HepG2 (cell line): Measurements from ENCODE around the gene WDR62. TPM values are rescaled to one million over a fixed set of nuclear protein-coding genes. Genes with fewer than 3 reads are reported as not detected.

Experiments used
- CCDC6 ChIP-seq: sonication (generic); formaldehyde crosslinking; IDR thresholded peaks from 2 replicates; pipeline ENCODE4 v1.8.1; 2022; ENCODE audit warnings: mild to moderate bottlenecking, missing genetic modification reagents, moderate library complexity
- GTF3A ChIP-seq: sonication (generic); formaldehyde crosslinking; conservative IDR thresholded peaks from 2 replicates; pipeline ENCODE4 v1.4.0; 2020; ENCODE audit warnings: mild to moderate bottlenecking, missing genetic modification reagents
- PAXIP1 ChIP-seq: sonication (generic); formaldehyde crosslinking; conservative IDR thresholded peaks from 2 replicates; pipeline ENCODE4 v1.4.0; 2020; ENCODE audit warnings: mild to moderate bottlenecking, missing genetic modification reagents, moderate library complexity
- SRSF1 ChIP-seq: fragments of 200-400 bp; formaldehyde crosslinking; optimal IDR thresholded peaks from 2 replicates; pipeline ENCODE3; 2017; ENCODE audit warnings: mild to moderate bottlenecking, low read depth, low read length, moderate library complexity
- TARDBP ChIP-seq: sonication (generic); formaldehyde crosslinking; IDR thresholded peaks from 2 replicates; pipeline ENCODE4 v1.8.0; 2022; ENCODE audit warnings: mild to moderate bottlenecking, missing genetic modification reagents
- TGIF2 ChIP-seq: IDR thresholded peaks from 2 replicates; pipeline ENCODE4 v1.6.1; 2016; ENCODE audit warnings: control low read depth, missing compliant biosample characterization
- XBP1 ChIP-seq: sonication (generic); formaldehyde crosslinking; IDR thresholded peaks from 2 replicates; pipeline ENCODE4 v1.5.0; 2020; ENCODE audit warnings: missing genetic modification reagents
- YEATS4 ChIP-seq: sonication (generic); formaldehyde crosslinking; IDR thresholded peaks from 2 replicates; pipeline ENCODE4 v1.4.0; 2020; ENCODE audit warnings: missing genetic modification reagents, borderline replicate concordance
- ZBTB38 ChIP-seq: sonication (generic); formaldehyde crosslinking; IDR thresholded peaks from 2 replicates; pipeline ENCODE4 v1.5.1; 2020; ENCODE audit warnings: mild to moderate bottlenecking, missing genetic modification reagents
- ZBTB7B ChIP-seq: sonication (generic); formaldehyde crosslinking; IDR thresholded peaks from 2 replicates; pipeline ENCODE4 v1.4.0; 2020; ENCODE audit warnings: missing genetic modification reagents
- ZNF512B ChIP-seq: sonication (generic); formaldehyde crosslinking; IDR thresholded peaks from 2 replicates; pipeline ENCODE4 v1.5.1; 2020; ENCODE audit warnings: missing genetic modification reagents, mild to moderate bottlenecking, borderline replicate concordance
- ZNF598 ChIP-seq: sonication (generic); formaldehyde crosslinking; IDR thresholded peaks from 2 replicates; pipeline ENCODE4 v1.5.1; 2020; ENCODE audit warnings: mild to moderate bottlenecking, missing genetic modification reagents, borderline replicate concordance
- ZNF614 ChIP-seq: IDR thresholded peaks from 2 replicates; pipeline ENCODE4 v1.6.1; 2018; ENCODE audit warnings: missing biosample characterization, missing genetic modification reagents, inconsistent platforms, borderline replicate concordance
- ZNF644 ChIP-seq: IDR thresholded peaks from 2 replicates; pipeline ENCODE4 v1.6.1; 2016; ENCODE audit warnings: low read depth
- ZNF772 ChIP-seq: sonication (generic); formaldehyde crosslinking; IDR thresholded peaks from 2 replicates; pipeline ENCODE4 v1.5.0; 2020; ENCODE audit warnings: mild to moderate bottlenecking, missing genetic modification reagents
- ZSCAN30 ChIP-seq: sonication (generic); formaldehyde crosslinking; IDR thresholded peaks from 2 replicates; pipeline ENCODE4 v1.5.0; 2020; ENCODE audit warnings: mild to moderate bottlenecking, missing genetic modification reagents
- polyA plus RNA-seq, 8 experiments: library from polyadenylated mRNA; depleted of rRNA in 3 of 8; stranded (reverse) in 7 of 8; unstranded in 1 of 8; fragments of >200 nt; fragmentation: Illumina TruSeq in 4 of 8; extraction: Trizol in 4 of 8; gene quantifications; 2 replicates each; pipeline versions ENCODE4 v1.2.1 to v1.2.3, GENCODE V29; 2011 to 2016; ENCODE audit warnings: low read depth in 4 of 8, missing spikeins in 1 of 8, mixed read lengths in 1 of 8; ENCODE audit not compliant: insufficient read depth in 1 of 8
- total RNA-seq, 5 experiments: library from RNA; depleted of rRNA; stranded (reverse); fragments of >200 nt; fragmentation: Illumina TruSeq; extraction: Trizol; gene quantifications; 2 replicates each; pipeline ENCODE4 v1.2.3, GENCODE V29; 2016; ENCODE audit warnings: low read depth in 1 of 5
- TF ChIP-seq, protein P1 (sequence below): sonication (generic); formaldehyde crosslinking; IDR thresholded peaks from 2 replicates; pipeline ENCODE4; 2020; ENCODE audit warnings: missing genetic modification reagents, mild to moderate bottlenecking, borderline replicate concordance
- TF ChIP-seq, protein P2 (sequence below): sonication (generic); formaldehyde crosslinking; IDR thresholded peaks from 2 replicates; pipeline ENCODE4 v1.4.0; 2020; ENCODE audit warnings: missing genetic modification reagents, borderline replicate concordance

The WDR62 gene
- total and polyA plus RNA-seq, 2 of the 13 experiments (the other 11 are each of a cell fraction or from before 2014, with no cell fraction given), result 5.8 to 12.5 TPM

DNA sequence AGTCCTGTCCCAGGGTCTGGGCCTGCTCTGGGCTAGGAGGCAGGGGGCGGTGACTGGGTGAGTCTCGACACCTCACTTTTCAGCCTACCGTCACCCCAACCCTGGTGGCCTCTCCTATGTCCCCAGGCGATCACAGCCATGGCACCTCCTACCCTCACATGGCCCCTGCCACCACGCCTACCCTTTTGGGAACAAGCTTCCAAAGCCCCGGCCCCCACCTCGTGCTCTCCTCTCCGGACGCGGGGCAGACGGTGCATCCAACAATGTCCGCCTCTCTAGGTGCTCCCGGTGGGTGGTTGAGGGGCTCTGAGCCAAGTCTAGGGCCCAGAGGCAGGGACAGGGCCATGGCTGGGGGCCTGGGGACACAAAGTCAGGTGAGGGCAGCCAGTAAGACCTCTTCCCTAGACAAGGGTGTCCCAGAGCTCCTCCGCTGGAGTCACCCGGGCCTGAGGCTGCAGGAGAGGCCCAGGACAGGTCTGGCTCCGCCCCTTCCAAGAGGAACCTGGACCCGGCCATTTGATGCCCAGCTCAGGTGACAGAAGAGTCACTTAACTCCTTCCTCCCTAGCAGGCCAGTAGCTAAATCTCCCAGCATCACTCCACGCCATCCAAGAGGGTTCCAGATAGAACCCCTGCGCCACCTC is 46.2 kb upstream of the WDR62 start, which contains the start of gene SYNE4 (continued):
- TF ChIP-seq PAXIP1 (CRISPR knock-in tag), result peak; percentile 44
- TF ChIP-seq ZNF644 (CRISPR knock-in tag), result no peak
- TF ChIP-seq ZBTB7B (CRISPR knock-in tag), result no peak
- TF ChIP-seq ZNF772 (CRISPR knock-in tag), result 0 out of 2 replicates have a peak, but pooled peaks have one; percentile 35
- no peak for TF ChIP-seq ZNF512B (CRISPR knock-in tag)
- peak; percentile 72; the same call in 1 of the 2 replicates for TF ChIP-seq YEATS4
- TF ChIP-seq ZNF614, result 0 out of 2 replicates have a peak, but pooled peaks have one; percentile 19
- no peak for TF ChIP-seq TARDBP
- TF ChIP-seq, protein P1, sequence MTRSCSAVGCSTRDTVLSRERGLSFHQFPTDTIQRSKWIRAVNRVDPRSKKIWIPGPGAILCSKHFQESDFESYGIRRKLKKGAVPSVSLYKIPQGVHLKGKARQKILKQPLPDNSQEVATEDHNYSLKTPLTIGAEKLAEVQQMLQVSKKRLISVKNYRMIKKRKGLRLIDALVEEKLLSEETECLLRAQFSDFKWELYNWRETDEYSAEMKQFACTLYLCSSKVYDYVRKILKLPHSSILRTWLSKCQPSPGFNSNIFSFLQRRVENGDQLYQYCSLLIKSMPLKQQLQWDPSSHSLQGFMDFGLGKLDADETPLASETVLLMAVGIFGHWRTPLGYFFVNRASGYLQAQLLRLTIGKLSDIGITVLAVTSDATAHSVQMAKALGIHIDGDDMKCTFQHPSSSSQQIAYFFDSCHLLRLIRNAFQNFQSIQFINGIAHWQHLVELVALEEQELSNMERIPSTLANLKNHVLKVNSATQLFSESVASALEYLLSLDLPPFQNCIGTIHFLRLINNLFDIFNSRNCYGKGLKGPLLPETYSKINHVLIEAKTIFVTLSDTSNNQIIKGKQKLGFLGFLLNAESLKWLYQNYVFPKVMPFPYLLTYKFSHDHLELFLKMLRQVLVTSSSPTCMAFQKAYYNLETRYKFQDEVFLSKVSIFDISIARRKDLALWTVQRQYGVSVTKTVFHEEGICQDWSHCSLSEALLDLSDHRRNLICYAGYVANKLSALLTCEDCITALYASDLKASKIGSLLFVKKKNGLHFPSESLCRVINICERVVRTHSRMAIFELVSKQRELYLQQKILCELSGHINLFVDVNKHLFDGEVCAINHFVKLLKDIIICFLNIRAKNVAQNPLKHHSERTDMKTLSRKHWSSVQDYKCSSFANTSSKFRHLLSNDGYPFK, result peak; percentile 86; the same call in 1 of the 2 replicates
- TF ChIP-seq, protein P2, sequence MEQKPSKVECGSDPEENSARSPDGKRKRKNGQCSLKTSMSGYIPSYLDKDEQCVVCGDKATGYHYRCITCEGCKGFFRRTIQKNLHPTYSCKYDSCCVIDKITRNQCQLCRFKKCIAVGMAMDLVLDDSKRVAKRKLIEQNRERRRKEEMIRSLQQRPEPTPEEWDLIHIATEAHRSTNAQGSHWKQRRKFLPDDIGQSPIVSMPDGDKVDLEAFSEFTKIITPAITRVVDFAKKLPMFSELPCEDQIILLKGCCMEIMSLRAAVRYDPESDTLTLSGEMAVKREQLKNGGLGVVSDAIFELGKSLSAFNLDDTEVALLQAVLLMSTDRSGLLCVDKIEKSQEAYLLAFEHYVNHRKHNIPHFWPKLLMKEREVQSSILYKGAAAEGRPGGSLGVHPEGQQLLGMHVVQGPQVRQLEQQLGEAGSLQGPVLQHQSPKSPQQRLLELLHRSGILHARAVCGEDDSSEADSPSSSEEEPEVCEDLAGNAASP (CRISPR knock-in tag), result 0 out of 2 replicates have a peak, but pooled peaks have one; percentile 19
- TF ChIP-seq XBP1 (CRISPR knock-in tag), result no peak
- TF ChIP-seq GTF3A (CRISPR knock-in tag), result no peak
- peak; percentile 76 for TF ChIP-seq SRSF1
- TF ChIP-seq ZSCAN30 (CRISPR knock-in tag), result no peak
- TF ChIP-seq CCDC6 (CRISPR knock-in tag), result no peak
- 0 out of 2 replicates have a peak, but pooled peaks have one; percentile 6 for TF ChIP-seq ZNF598 (CRISPR knock-in tag)
- peak; percentile 33; the same call in 1 of the 2 replicates for TF ChIP-seq ZBTB38 (CRISPR knock-in tag)
- 0 out of 2 replicates have a peak, but pooled peaks have one; percentile 29 for TF ChIP-seq TGIF2 (CRISPR knock-in tag)
